Ecto neural progenitor cell (in vitro differentiated cells): ENCODE measurements around the gene HOXA3.

Experiments
- DNase-seq: peaks from one replicate; pipeline ENCODE4 v3.0.0-alpha.2; 2018; ENCODE audit warnings: low spot score

The HOXA3 gene

GRCh38 chr7:27102581-27103442 lies 49.6 kb downstream of the HOXA3 start, which contains the start of gene HOXA2:
TSS of gene HOXA2 (minus strand) at chr7:27102683. CDS start at chr7:27102500, 183 bp downstream.
- DNase-seq = no peak

GRCh38 chr7:27101957-27102580 lies 50.3 kb downstream of the HOXA3 start:
- peak; percentile 61 for DNase-seq

GRCh38 chr7:27101171-27101956 lies 51.0 kb downstream of the HOXA3 start:
- DNase-seq = peak; percentile 58

- peak; percentile 54 for DNase-seq
Observed at GRCh38 chr7:27100694-27101170, 51.7 kb downstream of the HOXA3 start.

- no peak for DNase-seq
Observed at GRCh38 chr7:27099453-27100370, 52.7 kb downstream of the HOXA3 start.

GRCh38 chr7:27098578-27099451 lies 53.6 kb downstream of the HOXA3 start:
- no peak for DNase-seq

- peak; percentile 68 for DNase-seq
Observed at GRCh38 chr7:27097686-27098577, 54.5 kb downstream of the HOXA3 start.

GRCh38 chr7:27096768-27097514 lies 55.4 kb downstream of the HOXA3 start:
- no peak for DNase-seq

GRCh38 chr7:27095897-27096767 lies 56.3 kb downstream of the HOXA3 start, which contains the start of gene HOXA1:
TSS of gene HOXA1 (minus strand) at chr7:27096000. CDS start at chr7:27095912, 88 bp downstream.
- DNase-seq = peak; percentile 79

- DNase-seq = no peak
Observed at GRCh38 chr7:27095050-27095896, 57.1 kb downstream of the HOXA3 start.

GRCh38 chr7:27094304-27095049 lies 57.9 kb downstream of the HOXA3 start:
- no peak for DNase-seq

GRCh38 chr7:27093184-27093895 lies 59.0 kb downstream of the HOXA3 start:
- DNase-seq = no peak

- no peak for DNase-seq
Observed at GRCh38 chr7:27092819-27093110, 59.6 kb downstream of the HOXA3 start.

- no peak for DNase-seq
Observed at GRCh38 chr7:27091941-27092818, 60.2 kb downstream of the HOXA3 start.
